Activated CD4-positive, alpha-beta T cell treated with anti-CD3 and anti-CD28 coated beads, Interleukin-10, Interleukin-2, amounts not matched to agents 100 ng/mL and 50 ng/mL, durations not matched to agents 16 hours and 8 hours (primary cell): ENCODE results near the gene HAND2.

Source experiments
- DNase-seq: peaks from one replicate; pipeline ENCODE4 v3.0.0-alpha.2; 2020

HAND2 gene

DNA sequence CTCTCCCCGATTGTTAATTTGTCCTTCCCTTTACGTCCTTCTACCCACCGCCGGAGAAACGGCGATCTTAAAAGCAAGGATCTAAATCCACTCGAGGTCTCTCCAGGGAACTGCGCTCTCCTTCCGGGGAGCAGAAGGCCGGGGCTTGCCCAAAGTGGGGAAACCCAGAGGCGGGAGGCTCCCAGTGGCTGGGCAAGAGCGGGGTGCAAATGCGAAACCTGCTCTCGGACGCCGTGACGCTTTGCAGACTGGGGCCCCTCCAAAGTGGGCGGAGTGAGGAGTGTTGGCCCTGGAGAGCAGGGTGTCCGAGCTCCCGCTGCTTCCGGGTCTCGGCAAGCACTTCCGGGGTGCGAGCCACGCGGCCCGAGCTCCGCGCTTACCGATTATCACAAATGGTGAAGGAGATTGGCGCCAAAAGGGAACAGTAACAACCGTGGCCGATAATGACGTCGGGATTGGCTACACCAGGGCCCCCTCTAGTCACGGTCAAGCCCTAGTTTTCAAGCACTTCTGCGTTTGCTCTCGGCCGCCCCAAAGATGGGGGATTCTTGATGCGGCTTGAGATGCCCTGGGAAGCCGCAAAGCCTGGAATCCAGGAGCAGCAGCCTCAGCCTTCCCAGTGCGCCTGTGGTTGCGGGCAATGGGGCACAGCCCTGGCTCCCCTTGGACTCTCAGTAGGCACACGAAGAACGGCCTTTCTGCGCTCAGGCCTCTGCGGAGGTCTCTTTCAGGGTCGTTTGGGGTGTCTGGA, 29.0 kb downstream of the HAND2 start:
- peak; percentile 17 for DNase-seq

DNA sequence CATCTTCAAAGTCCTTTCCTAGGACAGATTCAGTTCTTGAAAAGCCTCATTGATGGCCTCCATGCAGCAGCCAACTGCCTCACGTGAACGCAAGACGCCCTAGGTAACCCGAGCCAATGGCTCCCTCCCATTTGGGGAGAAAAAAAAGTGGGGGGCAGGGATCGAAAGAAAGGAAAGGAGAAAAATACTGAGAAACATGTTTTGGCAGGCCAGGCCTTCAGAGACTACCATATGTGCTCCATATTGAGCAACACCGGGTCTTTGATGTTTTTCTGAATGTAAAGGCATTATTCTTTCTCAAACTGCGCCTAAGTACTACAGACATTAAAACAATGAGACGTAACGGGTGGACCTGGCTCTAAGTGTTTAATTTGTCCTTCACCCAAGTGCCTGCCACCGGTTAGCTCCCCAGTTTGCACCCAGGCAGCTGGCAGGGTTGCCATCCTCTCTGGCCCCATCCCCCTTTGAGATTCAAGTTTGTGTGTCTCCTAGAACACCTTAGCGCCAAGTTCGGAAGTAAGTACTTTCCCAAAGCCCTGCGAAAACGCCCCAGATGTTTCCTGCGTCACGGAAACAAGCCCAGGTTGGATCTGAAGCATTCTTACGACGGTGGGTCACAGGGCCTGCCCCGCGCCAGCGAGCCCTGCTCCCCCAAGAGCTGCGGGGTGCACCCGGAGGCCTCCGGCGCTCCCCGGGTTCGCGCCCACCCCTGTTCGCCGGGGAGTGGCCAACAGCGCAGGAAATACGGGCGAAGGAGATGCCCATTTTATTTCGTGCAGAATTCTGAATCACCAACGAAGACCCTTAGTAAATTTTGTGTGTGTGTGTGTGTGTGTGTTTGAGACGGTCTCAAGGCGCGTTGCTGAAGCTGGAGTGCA, 30.1 kb downstream of the HAND2 start:
- no peak for DNase-seq

DNA sequence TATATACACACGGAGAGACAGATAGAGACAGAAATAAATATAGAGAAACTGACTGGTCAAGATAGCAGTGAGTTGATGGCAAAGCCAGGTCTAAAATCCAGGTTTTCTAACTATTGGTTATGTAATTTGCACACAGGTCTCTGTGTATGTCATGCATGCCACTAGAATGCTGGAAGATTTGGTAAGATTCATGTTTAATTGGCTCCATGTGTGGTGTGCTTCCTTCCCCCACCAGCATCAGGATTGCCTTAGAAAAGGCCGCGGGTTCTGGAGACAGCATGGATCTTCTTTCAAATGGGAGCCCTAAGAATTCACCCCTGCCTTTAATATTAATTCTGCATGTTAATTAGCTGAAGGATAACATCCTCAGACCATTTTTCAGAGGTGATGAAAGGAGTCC, 31.3 kb downstream of the HAND2 start:
- no peak for DNase-seq

DNA sequence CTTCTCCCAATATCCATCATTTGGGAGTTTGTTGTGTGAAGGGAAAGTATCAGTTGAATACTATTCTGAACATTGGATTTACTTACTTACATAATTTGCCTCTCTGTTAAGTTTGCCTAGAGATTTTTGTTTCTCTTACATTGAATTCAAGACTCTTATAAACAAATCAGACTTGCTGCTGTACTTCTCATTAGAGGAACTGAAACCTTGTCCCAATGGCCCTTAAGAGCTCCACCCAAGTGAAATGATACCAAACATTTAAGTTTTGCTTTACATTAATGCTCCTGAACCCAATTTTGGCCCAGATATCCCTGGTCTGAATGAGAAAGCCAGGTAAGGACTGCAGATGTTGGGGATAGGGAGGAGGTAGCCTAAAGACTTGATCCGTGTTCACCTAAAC, 32.0 kb downstream of the HAND2 start:
- no peak for DNase-seq

DNA sequence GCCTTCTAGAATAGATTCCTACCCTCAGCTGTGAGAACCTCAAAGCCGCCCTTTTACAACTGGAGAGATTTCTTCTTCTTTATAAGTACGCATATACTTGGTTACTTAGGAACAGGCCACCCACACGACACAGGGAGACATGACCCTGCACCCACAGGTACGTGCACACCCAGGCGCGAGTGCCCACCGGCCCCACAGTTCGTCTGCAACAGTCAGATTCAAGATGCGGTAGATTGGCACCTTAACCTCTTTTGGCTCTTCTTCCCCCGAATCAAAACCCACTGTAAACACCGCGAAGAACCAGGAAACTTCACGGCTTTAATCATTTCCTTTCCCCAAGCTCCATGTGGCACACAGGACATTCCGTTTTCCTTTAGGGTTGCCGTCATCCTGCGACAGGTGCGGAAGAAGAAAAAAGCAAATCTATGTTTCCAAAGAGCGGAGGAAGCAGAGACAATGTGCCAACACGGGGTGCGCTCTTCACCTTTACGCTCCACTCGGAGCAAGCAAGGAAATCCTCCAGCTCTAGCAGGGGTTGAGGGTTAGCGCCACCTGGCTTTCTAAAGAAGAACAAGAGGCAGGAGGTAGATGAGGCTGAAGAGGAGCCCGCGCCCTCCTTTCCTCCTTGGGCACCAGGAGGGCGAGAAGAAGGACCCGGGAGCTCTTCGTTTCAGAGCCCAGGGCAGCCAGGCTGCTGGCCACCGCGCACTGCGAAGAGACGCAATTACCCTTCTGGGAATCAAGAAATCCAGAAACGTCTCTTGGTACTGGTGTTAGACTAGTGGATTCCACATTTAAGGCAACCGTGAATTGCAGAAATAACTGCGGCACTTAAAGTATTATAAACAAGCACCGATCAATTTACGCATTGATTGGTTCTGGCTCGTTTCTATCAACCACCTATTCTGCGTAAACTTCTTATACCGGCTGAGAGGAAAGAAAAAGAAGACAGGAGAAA, 35.7 kb downstream of the HAND2 start:
- DNase-seq, result peak; percentile 83

DNA sequence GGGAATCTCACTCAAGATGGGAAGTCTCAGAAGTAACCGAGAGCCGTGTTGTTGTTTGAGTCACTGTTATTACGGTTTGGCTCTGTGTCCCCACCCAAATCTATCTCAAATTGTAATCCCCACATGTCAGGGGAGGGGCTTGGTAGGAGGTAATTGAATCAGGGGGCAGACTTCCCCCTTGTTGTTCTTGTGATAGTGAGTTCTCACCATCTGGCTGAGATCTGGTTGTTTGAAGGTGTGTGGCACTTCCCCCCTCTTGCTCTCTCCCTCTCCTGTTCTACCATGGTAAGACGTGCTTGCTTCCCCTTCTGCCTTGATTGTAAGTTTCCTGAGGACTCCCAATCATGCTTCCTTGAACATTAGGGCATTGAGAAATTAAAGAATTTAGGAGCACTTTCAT, 37.0 kb downstream of the HAND2 start:
- DNase-seq, result no peak

DNA sequence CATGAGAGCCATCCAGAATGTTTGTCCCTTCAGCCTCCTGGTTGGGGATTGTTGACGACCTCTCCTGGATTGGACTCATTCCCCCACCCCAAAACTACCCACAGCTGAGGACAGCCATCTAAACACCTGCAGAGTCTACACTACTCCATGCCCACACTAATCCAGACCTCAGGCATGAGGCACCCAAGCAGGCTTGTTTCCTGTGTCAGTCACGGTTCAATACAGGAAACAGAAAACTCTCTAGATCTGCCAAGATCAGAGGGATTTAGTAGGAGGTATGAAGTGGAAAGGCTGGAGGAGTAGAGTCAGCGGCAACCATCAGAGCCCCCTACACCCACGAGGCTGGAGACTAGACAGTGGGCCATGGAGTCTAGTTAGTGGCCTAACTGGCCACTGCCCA, 37.7 kb downstream of the HAND2 start:
- no peak for DNase-seq

DNA sequence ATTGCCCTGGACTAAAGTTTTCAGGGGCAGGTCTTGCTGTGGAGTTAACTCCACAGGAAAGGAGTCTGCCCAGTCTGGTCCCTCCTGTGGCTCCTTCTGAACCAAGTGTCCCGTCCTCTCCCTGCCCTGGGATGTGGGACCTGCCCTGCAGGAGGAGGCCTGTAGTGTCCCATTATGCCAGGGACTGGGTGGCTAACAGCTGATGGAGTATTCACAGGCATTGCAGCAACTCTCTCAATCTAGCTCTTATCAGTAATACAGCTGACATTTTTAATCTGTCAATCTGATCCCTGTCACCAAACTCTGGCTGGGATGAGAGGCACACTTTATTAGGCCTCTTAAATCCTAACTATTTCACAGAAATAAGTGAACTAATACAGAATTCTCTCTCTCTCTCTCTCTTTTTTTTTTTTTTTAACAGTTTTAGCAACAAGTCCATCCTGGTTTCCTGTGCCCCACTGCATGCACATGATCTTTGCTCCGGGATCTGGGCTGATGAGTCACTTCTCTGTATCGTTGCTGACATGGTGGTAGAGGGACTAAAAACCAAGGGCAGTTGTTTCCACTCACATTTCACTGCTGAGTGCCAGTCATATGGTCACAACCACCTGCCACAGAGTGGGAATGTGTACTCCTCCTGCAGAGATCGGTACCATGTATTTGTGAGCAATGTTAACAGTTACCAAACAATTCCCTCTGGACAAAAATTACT, 39.1 kb downstream of the HAND2 start:
- DNase-seq, result peak; percentile 46

DNA sequence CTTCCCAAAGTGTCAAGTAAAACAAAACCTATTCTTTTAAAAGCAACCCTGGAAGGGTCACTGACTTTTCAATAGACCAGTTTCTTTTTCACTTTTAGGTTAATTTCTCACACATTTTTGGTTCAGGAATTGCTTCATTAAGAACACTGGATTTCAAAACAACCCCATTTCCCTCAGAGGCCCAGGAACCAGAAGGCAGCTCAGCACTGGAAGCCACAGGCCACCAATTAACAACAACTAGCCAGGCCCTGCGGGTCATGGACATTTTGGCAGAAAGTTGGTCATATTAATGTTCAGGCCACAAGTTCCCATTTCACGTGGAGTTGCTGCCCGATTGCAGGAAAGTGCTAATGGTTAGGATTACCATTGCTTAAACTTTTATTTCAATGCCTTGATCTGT, 39.8 kb downstream of the HAND2 start:
- DNase-seq, result no peak

DNA sequence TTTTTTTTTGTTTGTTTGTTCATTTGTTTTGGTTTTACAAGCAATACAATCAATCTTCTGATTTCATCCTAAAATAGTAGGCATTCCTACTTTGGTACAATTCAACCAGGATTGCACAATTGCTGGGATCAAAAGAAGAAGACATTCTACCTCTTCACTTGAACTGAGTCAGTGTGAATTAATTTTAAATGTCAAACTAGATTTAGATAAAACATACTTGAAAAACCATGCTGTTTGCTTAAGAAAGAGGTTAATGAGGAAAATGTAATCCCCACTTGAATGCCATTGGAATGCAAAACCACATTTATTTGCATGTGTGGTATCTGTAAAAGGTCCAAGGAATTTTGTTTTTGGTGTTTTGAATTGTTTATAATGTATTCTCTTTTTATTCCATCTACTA, 40.5 kb downstream of the HAND2 start:
- no peak for DNase-seq

DNA sequence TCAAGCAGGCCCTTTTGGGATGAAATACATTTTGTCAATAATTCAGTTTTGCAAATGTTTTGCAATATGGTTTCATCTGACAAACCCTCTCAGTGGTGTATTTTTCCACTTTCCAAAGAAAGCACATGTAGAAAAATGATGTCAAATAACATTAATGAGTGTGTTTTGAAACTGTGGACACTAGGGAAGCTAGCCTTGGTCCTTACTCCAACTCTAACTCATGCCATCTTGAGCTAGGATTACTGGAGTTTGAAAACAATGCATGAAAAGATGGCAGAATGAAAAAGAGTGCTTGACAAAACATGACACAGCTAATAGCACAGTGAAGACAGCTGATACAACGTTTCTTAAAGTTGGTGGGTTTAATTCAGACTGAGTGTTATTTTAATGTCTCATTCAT, 41.4 kb downstream of the HAND2 start:
- no peak for DNase-seq

DNA sequence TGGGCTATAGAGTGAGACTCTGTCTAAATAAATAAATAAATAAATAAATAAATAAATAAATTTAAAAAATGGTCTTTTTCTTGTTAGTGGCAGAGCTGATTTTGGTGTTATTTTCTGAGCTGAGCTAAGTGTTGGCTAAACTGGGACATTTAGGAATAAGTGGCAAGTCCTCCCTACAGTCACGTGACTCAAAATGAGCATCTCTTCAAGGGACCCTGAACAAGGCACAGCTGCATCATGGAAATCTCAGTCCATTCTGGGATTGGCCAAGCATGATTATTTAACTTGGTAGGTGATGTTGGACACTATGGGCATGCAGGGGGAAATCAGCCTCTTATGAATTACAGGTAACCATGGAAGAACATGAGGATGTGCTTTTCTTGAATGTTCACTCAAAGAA, 42.0 kb downstream of the HAND2 start:
- no peak for DNase-seq

DNA sequence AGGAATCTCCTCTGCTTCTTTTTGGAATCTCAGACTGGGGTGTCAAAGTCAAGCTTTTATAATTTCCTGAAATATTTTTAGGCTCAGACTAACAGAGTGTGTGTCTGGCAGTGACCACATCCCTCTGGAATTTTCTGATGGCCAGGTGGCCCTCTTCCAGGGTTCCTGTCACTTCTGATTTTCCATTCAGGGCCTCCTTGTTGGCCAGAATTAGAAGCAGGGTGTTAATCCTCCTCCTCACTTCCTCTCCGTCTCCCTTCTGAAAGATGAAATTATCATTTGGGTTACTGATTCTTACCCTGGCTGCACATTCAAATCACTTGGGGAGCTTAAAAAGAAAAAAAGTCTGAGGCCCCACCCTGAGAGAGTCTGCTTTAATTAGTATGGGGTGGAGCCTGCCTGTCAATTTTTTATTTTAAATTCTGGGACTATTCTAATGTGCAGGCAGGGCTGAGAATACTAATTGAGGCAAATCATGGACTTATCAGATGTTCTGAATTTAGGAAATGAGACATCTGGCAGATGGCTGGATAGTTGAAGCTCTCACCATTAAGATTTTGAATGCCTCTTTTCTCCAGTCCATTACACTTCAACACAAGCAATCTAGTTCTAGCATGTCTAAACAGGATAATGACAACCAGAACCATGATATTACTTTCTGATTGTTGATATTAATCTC, 43.2 kb downstream of the HAND2 start:
- DNase-seq, result no peak

DNA sequence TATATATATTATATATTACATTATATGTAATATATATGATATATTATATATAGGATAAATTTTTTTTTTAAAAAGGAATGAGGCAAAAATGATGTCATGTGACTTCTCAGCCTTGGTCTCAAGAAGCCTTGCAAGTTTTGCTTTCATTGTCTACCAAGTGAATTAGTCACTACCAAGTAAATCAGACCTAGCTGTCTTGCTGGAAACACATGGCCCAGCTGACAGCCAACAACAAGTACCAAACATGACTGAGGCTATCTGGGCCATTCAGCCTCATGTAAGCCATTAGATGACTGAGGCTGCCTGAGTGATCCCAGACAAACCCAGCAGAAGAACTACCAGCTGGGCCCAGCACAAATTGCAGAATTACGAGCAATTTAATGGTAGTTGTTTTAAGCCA, 44.9 kb downstream of the HAND2 start:
- DNase-seq, result no peak

DNA sequence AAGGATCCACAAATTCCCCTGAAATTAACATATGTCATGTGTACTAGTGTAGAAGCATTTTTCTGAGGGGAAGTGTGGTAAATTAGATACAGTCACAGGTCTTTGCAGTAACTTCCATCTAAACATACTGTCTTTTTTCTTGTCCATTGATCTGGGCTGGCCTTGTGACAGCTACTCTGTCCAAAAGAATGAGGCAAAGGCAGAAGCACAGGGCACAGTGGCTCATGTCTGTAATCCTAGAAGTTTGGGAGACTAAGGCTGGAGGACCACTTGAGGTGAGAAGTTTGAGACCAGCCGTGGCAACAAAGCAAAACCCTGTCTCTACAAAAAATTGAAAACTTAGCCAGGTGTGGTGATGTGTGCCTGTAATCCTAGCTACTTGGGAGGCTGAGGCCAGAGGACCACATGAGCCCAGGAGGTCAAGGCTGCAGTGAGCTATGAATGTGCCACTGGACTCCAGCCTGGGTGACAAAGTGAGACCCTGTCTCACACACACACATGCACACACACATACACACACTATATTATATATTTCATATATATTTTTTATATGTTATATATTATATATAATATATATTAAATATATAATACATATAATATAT, 47.6 kb downstream of the HAND2 start:
- no peak for DNase-seq

DNA sequence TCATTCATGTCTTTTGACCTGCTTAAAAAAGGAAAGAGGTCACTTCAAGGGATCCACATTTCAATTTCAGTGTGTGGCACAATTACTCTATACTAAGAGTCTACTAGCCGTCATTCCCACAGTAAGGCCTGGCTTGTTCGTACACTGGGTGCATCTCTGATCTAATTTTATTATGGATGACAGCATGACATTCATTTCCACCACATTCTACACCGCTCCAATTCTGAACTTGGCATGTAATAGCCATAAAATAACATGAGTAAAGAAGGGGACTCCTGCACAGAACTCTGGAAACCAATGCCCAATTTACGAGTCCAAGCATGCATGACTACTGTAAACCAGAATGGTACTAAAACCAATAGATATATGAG, 51.1 kb downstream of the HAND2 start:
- no peak for DNase-seq

DNA sequence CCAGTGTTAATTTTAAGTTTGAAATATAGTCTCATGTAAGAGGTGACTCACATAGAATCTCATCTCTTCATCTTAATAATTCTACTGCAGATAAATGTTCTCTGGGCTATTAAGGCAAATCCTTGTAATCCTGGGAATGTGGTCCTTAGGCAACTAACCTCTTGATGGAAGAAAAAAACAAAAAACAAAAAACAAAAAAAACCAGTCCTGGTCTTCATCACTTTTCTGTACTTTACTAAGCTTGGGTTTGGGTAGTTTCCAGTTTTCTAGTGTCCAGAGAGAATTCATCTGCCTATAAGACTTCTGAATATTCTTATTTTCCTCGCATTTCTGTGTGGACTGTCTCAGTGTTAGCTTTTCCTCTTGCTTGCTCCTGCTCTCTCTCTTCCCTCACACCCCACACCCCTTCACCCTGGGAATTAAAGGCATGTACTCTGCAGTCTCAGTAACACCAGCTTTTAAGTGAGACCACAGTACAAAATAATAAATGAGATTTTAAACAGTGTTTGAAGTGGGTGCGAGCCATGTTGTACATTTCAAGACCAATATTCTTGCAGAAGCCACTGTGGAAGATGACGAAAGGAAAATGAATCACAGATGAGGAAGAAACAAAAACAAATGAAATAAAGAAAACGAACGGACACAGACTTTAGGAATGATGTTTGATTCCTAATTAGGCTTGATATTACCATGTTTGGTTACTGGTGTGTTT, 51.7 kb downstream of the HAND2 start:
- no peak for DNase-seq

DNA sequence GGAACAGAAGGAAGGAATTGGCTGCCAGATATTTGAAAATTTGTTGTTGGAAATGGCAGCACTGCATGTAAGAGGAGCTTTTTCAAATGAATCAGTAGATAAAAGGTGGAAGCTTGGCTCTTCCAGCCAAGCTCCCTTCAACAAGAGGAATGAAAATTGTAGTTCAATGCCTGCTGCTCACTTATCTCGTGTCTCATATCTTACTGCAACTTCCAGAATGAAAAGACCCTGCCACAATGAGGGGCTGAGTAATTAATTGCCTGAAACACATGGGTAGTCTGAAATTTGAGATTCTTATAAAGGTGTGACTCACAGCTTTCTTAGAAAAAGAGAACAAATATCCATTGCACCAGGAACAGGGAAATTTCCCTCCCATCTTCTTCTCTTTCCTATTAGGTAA, 53.0 kb downstream of the HAND2 start:
- DNase-seq, result no peak
